ENCODE data around the gene EFCAB8.

DNA sequence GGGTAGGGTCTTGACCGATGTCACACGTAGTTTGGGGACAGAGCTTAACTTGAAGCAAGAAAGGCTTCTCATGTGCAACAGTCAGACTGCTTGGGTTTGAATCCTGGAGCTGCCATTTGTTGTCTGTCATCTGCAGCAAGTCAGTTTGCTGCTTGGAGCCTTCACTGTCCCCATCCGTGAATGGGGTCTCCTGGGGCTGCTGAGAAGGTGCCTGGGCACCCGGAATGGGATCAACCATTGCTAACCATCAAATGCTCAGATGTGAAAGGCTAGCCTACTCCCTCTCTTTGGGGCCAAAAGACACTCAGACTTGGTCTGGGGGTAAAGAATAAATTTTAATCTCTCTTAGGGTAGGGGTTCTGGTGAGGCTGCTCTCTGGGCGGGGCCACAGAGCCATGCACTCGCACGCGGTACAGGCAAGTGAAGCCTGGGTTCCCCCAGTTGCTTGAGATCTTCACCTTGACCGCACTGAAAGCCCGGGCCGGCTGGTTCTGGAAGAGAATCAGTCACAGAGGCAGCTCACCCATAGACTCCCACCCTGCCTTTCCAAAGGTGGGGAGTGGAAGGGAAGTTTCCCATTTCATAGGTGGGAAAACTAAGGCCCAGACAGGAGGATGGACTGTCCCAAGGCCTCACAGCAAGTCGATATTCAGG is 124.9 kb downstream of the EFCAB8 start:
- TF ChIP-seq, protein P1, sequence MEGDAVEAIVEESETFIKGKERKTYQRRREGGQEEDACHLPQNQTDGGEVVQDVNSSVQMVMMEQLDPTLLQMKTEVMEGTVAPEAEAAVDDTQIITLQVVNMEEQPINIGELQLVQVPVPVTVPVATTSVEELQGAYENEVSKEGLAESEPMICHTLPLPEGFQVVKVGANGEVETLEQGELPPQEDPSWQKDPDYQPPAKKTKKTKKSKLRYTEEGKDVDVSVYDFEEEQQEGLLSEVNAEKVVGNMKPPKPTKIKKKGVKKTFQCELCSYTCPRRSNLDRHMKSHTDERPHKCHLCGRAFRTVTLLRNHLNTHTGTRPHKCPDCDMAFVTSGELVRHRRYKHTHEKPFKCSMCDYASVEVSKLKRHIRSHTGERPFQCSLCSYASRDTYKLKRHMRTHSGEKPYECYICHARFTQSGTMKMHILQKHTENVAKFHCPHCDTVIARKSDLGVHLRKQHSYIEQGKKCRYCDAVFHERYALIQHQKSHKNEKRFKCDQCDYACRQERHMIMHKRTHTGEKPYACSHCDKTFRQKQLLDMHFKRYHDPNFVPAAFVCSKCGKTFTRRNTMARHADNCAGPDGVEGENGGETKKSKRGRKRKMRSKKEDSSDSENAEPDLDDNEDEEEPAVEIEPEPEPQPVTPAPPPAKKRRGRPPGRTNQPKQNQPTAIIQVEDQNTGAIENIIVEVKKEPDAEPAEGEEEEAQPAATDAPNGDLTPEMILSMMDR (IDR thresholded peaks at IDR 0.05), result no peak
- TF ChIP-seq POLR2AphosphoS5 (IDR thresholded peaks at IDR 0.05) (no peak), EP300 (IDR thresholded peaks at IDR 0.05) (no peak), POLR2A (IDR thresholded peaks at IDR 0.05) (no peak)
